Heart left ventricle (tissue), 16 donors: ENCODE results near the gene APH1A. TPM values are rescaled to one million over a fixed set of nuclear protein-coding genes. Genes with fewer than 3 reads are reported as not detected.
A peak's percentile ranks its signal among the peaks of the same experiment; 100 is the strongest.
"Not testable (repeated sequence)": the region's sequence is repeated elsewhere in the genome, so short reads cannot be mapped to it uniquely, and the experiment has no call there.

Experiments used
- ATAC-seq, 4 donors: fragments of 200-7000 bp; cut with Tn5 transposase; one replicate each; pipeline ENCODE4 v1.9.1; 2020 to 2022; ENCODE audit warnings: moderate library complexity in 4 of 4, mild to moderate bottlenecking in 3 of 4, moderate number of reproducible peaks in 1 of 4
- DNase-seq, 5 donors: peaks; one replicate each; pipeline ENCODE4 v3.0.0-alpha.2; 2020
- H3K27ac ChIP-seq, 12 donors: fragments of 200-600 bp; sonication (generic) in 4 of 12; one replicate each; pipeline versions ENCODE4 v1.5.0 to v1.8.0; 2016 to 2022; ENCODE audit warnings: mild to moderate bottlenecking in 2 of 12
- H3K27me3 ChIP-seq, 9 donors: fragments of 200-600 bp; sonication (generic) in 2 of 9; one replicate each; pipeline versions ENCODE4 v1.5.1 to v1.8.0; 2016 to 2022; ENCODE audit warnings: mild to moderate bottlenecking in 3 of 9
- H3K36me3 ChIP-seq, 9 donors: fragments of 200-600 bp; sonication (generic) in 2 of 9; one replicate each; pipeline versions ENCODE4 v1.5.0 to v1.8.0; 2018 to 2022; ENCODE audit warnings: mild to moderate bottlenecking in 2 of 9
- H3K4me1 ChIP-seq, 12 donors: fragments of 200-600 bp; sonication (generic) in 4 of 12; one replicate each; pipeline versions ENCODE4 v1.5.0 to v1.8.0; 2016 to 2022; ENCODE audit warnings: mild to moderate bottlenecking in 3 of 12
- H3K4me3 ChIP-seq, 12 donors: fragments of 200-600 bp; sonication (generic) in 4 of 12; one replicate each; pipeline versions ENCODE4 v1.5.0 to v1.8.0; 2017 to 2022; ENCODE audit warnings: mild to moderate bottlenecking in 9 of 12, moderate library complexity in 4 of 12
- H3K9me3 ChIP-seq, 12 donors: fragments of 200-600 bp; sonication (generic) in 4 of 12; one replicate each; pipeline versions ENCODE4 v1.5.0 to v1.8.0; 2016 to 2022; ENCODE audit warnings: mild to moderate bottlenecking in 1 of 12
- CTCF ChIP-seq, 12 donors: fragments of 200-600 bp; sonication (generic) in 4 of 12; IDR thresholded peaks; one replicate each; pipeline versions ENCODE4 v1.5.0 to v1.8.0; 2018 to 2022; ENCODE audit warnings: antibody characterized with exemption in 12 of 12, mild to moderate bottlenecking in 5 of 12
- POLR2A ChIP-seq, 2 donors: fragments of 450-650 bp; IDR thresholded peaks; one replicate each; pipeline ENCODE4 v1.6.1; 2017; ENCODE audit warnings: antibody characterized with exemption in 2 of 2, mild to moderate bottlenecking in 2 of 2, moderate library complexity in 2 of 2
- WGBS, 4 donors: extraction: QIAGEN DNeasy Blood & Tissue Kit in 2 of 4; methylation state at CpG; one replicate each; pipeline versions ENCODE4 v1.1.5 to v1.1.7; 2013 to 2018; 5-methylcytosine and 5-hydroxymethylcytosine counted together
- intact Hi-C, 10 donors: fragments of 100-400 bp; cut with DNase I; formaldehyde crosslinking; loops; one replicate each; pipeline versions ENCODE4 v1.11.1 to v1.14.2; 2022
- long read RNA-seq, 3 donors: library from polyadenylated mRNA; unstranded; transcript quantifications; one replicate each; pipeline ENCODE4 v2.0.0, GENCODE V29; 2020 to 2021
- polyA plus RNA-seq, 2 donors: library from polyadenylated mRNA; stranded (reverse); fragments of 200-250 nt; gene quantifications; one replicate each; pipeline ENCODE4 v1.2.3, GENCODE V29; 2013
- total RNA-seq, 9 donors: library from RNA; depleted of rRNA in 2 of 9; stranded (reverse); fragments of >200 nt in 2 of 9; fragmentation: NEBNext Ultra II Directional in 3 of 9; extraction: Animal tissue kit (Norgen Biotek cat#: 25700) in 3 of 9; gene quantifications; one replicate each; pipeline versions ENCODE4 v1.1.0 to v1.2.4, GENCODE V29; 2016 to 2023
- donor health status: ischemic (EF 13 %, LVEDD 7.1; RV severe dilation, severe dysfunction).
- donor health status: healthy with polysubstance abuse.
- donor health status: DM: no; HTN: yes; CAD: no.
- donor health status: DM: no; HTN: no; CAD: no.
- donor health status: ischemic (EF 25% LVEDD 6.9; RV normal size, moderate dysfunction).
- donor health status: ischemic (EF 25% LVEDD 5.7; RV mildly dilated, moderate dysfunction).
- donor health status: healthy.
- donor health status: DM: yes; HTN: yes; CAD: no.
- donor health status: ischemic (EF 35%, LVEDD 5.7; RV mildly dilated, moderate dysfunction).
- donor health status: nonischemic (EF 11% LVEDD 7.7; RV severe dilation, severe dysfunction).
- donor health status: DM: yes; HTN: yes; CAD: no.
- donor health status: PGD.
- donor health status: ischemic (EF 29% LVEDD 5.4; RV normal size, mild dysfunction).
- donor health status: nonischemic (EF 23%, LVEDD 6.1; RV moderate dilation, normal function).

The APH1A gene
- total RNA-seq (100 to 1,000 TPM in 1 of 9 donors, 10 to 100 TPM in 8; 50.1 to 102 (median 59.8) TPM), polyA plus RNA-seq (10 to 100 TPM; 53.9 to 97.8 TPM)
- long read RNA-seq, donor 1, partial matches to known transcripts = 4 of 18 reads
- long read RNA-seq, donor 1, other reads (novel, unspliced or antisense) = 7 of 18 reads
- long read RNA-seq, donor 2, transcript APH1A-203 (7 exons, 1,713 nt) = minor isoform, 6 of 33 reads
- long read RNA-seq, donor 2, transcript APH1A-202 (6 exons, 2,353 nt) = major isoform, 16 of 33 reads
- long read RNA-seq, donor 2, partial matches to known transcripts = 3 of 33 reads
- long read RNA-seq, donor 2, other reads (novel, unspliced or antisense) = 8 of 33 reads
- long read RNA-seq, donor 3, partial matches to known transcripts = 1 of 13 reads
- long read RNA-seq, donor 3, other reads (novel, unspliced or antisense) = 6 of 13 reads

GRCh38 chr1:150268705-150269403 lies at the start of gene APH1A:
TSS of gene APH1A (minus strand) at chr1:150269016. CDS start at chr1:150268810, 206 bp downstream.
- H3K9me3 ChIP-seq = no peaks in the 10 kb centered on the region
- peak within 1 kb of the TSS; percentile 86 to 99 (median 96) for H3K27ac ChIP-seq
- DNase-seq = peak; percentile 97 to 99 (median 98)
- peak within 1 kb of the TSS; percentile 67 to 99 (median 92) for H3K4me3 ChIP-seq
- WGBS, 4 donors = 0 to 1% (median 1%) methylated on average over 25 to 49 of the region's 49 CpGs
- H3K27me3 ChIP-seq = no peaks in the 10 kb centered on the region
- ATAC-seq = peak; percentile 97 to 99 (median 98)
- peaks cover 0 to 37% (median 35%) of the 10 kb centered on the region in 9 donors for H3K36me3 ChIP-seq
- TF ChIP-seq CTCF (IDR thresholded peaks at IDR 0.05) (no peak), POLR2A (IDR thresholded peaks at IDR 0.05) (peak in 1 of 2 donors; percentile 58)
- peaks cover 0 to 49% (median 26%) of the 10 kb centered on the region in 12 donors for H3K4me1 ChIP-seq
- intact Hi-C loops = no loop called here

- H3K27ac ChIP-seq, H3K4me3 ChIP-seq, H3K9me3 ChIP-seq, ATAC-seq, DNase-seq, H3K36me3 ChIP-seq, H3K27me3 ChIP-seq, H3K4me1 ChIP-seq, intact Hi-C loops: not testable (repeated sequence)
- WGBS, 4 donors = 91 to 95% (median 93%) methylated on average over 4 of the region's 4 CpGs
These were observed 45.9 kb upstream of the APH1A start for GRCh38 chr1:150314691-150315090.

- TF ChIP-seq POLR2A (IDR thresholded peaks at IDR 0.05) = no peak
- no peak for TF ChIP-seq CTCF (IDR thresholded peaks at IDR 0.05)
- DNase-seq (no peak), ATAC-seq (no peak)
- H3K36me3 ChIP-seq = peaks cover 0 to 29% (median 16%) of the 10 kb centered on the region in 9 donors
- no peaks in the 10 kb centered on the region for H3K9me3 ChIP-seq
- 64 to 76% (median 70%) methylated on average over 2 of the region's 2 CpGs for WGBS, 4 donors
- no peak overlapping the region for H3K27ac ChIP-seq
- intact Hi-C loops = no loop called here
- no peaks in the 10 kb centered on the region for H3K4me1 ChIP-seq
- no peaks in the 10 kb centered on the region for H3K27me3 ChIP-seq
- H3K4me3 ChIP-seq = no peak overlapping the region
These were observed 42.9 kb upstream of the APH1A start for GRCh38 chr1:150311762-150312161.

- Histone ChIP-seq H3K36me3 (peaks cover 0 to 41% (median 31%) of the 10 kb centered on the region in 9 donors), H3K4me3 (no peak overlapping the region), H3K4me1 (no peaks in the 10 kb centered on the region), H3K9me3 (no peaks in the 10 kb centered on the region), H3K27ac (no peak overlapping the region), H3K27me3 (no peaks in the 10 kb centered on the region)
- 55 to 76% (median 68%) methylated on average over 10 of the region's 10 CpGs for WGBS, 4 donors
- TF ChIP-seq CTCF (IDR thresholded peaks at IDR 0.05) (no peak), POLR2A (IDR thresholded peaks at IDR 0.05) (no peak)
- ATAC-seq (peak in 1 of 4 donors; percentile 11), DNase-seq (no peak)
- intact Hi-C loops = no loop called here
These were observed 41.1 kb upstream of the APH1A start for GRCh38 chr1:150309758-150310508.

- WGBS, 4 donors = 94 to 96% (median 95%) methylated on average over 9 of the region's 9 CpGs
- H3K4me1 ChIP-seq, intact Hi-C loops, ATAC-seq, H3K27me3 ChIP-seq, DNase-seq, H3K4me3 ChIP-seq, H3K27ac ChIP-seq, H3K9me3 ChIP-seq: not testable (repeated sequence)
- peaks cover 0 to 44% (median 38%) of the 10 kb centered on the region in 9 donors for H3K36me3 ChIP-seq
These were observed 39.8 kb upstream of the APH1A start for GRCh38 chr1:150308585-150308984.
